ENCODE measurements around the gene C10orf67.

DNA sequence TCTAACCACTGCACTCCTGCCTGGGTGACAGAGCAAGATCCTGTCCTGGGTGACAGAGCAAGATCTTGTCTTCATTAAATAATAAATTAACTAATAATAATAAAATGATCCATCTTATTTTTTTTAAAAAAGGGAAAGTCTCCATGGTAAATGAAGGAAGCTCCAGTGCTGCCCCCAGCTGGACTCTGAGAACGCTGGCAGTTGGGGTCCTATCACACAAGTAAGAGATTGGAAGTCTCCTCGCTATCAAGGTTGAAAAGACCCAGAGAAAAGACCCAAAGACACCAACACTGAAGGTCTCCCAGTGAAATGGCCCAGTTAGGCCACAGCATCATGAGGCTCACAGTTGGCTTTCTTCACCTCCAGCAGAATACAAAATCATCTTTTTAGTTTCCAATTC, 13.8 kb upstream of the C10orf67 start:
- TF ChIP-seq POLR2A (IDR thresholded peaks at IDR 0.05) (no peak), CTCF (IDR thresholded peaks at IDR 0.05) (no peak)

Measured in uterus (tissue), 2 donors.